Panc1 (cell line): ENCODE measurements around the gene HPCAL1. TPM values are rescaled to one million over a fixed set of nuclear protein-coding genes. Genes with fewer than 3 reads are reported as not detected.

Source experiments
- ATAC-seq: fragments of 200-7000 bp; cut with Tn5 transposase; 2 replicates; pipeline ENCODE4 v1.9.1; 2020; ENCODE audit warnings: mild to moderate bottlenecking, moderate library complexity
- BruUV-seq: library from RNA; stranded (reverse); fragments of 400-500 nt; replicated peaks from 2 replicates; lab custom pipeline; 2021; lab: Mats Ljungman, UMichigan
- CTCF ChIA-PET: fragments of 300-600 bp; sonication (Branson Sonifier 250); formaldehyde crosslinking; loops from one replicate; lab custom pipeline; 2022; ENCODE audit warnings: antibody characterized with exemption; lab: Charles Lee
- POLR2A ChIA-PET: fragments of 300-600 bp; sonication (Branson Sonifier 250); formaldehyde crosslinking; loops from one replicate; lab custom pipeline; 2022; ENCODE audit warnings: antibody characterized with exemption; lab: Charles Lee
- DNase-seq: peaks from one replicate; pipeline ENCODE4 v3.0.0-alpha.2; 2010; ENCODE audit warnings: low read depth, low spot score
- H3K27ac ChIP-seq: 2 replicates; pipeline ENCODE4 v1.5.1; 2011; ENCODE audit warnings: mild to moderate bottlenecking, low read length, inconsistent platforms
- H3K27me3 ChIP-seq: fragments of 200-500 bp; sonication (Bioruptor generic); 2 replicates; pipeline ENCODE4 v1.6.0; 2014; ENCODE audit warnings: low read length, inconsistent platforms; ENCODE audit not compliant: control insufficient read depth, insufficient read depth
- H3K36me3 ChIP-seq: fragments of 200-500 bp; sonication (Bioruptor generic); 2 replicates; pipeline ENCODE4 v1.5.1; 2014; ENCODE audit warnings: inconsistent platforms, mild to moderate bottlenecking, low read length, moderate library complexity; ENCODE audit not compliant: control insufficient read depth, insufficient read depth
- H3K4me1 ChIP-seq: 2 replicates; pipeline ENCODE4 v1.5.1; 2011; ENCODE audit warnings: inconsistent platforms, mild to moderate bottlenecking, low read length, moderate library complexity; ENCODE audit not compliant: control insufficient read depth, insufficient read depth
- H3K4me3 ChIP-seq, 2 experiments: 2 replicates each; pipeline ENCODE4 v1.5.1; 2011 to 2012; ENCODE audit warnings: low read depth in 2 of 2, low read length in 2 of 2, mild to moderate bottlenecking in 2 of 2, inconsistent platforms in 1 of 2, moderate library complexity in 1 of 2
- H3K9me3 ChIP-seq: fragments of 200-500 bp; sonication (Bioruptor generic); 2 replicates; pipeline ENCODE4 v1.5.1; 2014; ENCODE audit warnings: low read depth, mild to moderate bottlenecking, inconsistent platforms, low read length, moderate library complexity; ENCODE audit not compliant: control insufficient read depth, insufficient read depth
- CTCF ChIP-seq: fragments of 450-650 bp; IDR thresholded peaks from 2 replicates; pipeline ENCODE4 v1.5.1; 2017; ENCODE audit warnings: mild to moderate bottlenecking
- POLR2AphosphoS5 ChIP-seq: IDR thresholded peaks from 2 replicates; pipeline ENCODE4 v1.6.1; 2012; ENCODE audit warnings: mild to moderate bottlenecking, low read depth, low read length, moderate library complexity
- REST ChIP-seq, 2 experiments: IDR thresholded peaks; 2 replicates each; pipeline ENCODE4 v1.6.1; 2011 to 2012; ENCODE audit warnings: low read depth in 2 of 2, control low read depth in 1 of 2, low read length in 1 of 2, mild to moderate bottlenecking in 1 of 2, moderate library complexity in 1 of 2; ENCODE audit not compliant: insufficient read depth in 1 of 2
- SIN3A ChIP-seq: IDR thresholded peaks from 2 replicates; pipeline ENCODE4 v1.6.1; 2012; ENCODE audit warnings: low read depth, mild to moderate bottlenecking, low read length, moderate library complexity, borderline replicate concordance; ENCODE audit not compliant: insufficient read depth
- TCF7L2 ChIP-seq: IDR thresholded peaks from 2 replicates; pipeline ENCODE4 v1.6.1; 2011; ENCODE audit warnings: mild to moderate bottlenecking, low read depth, low read length, inconsistent platforms
- in situ Hi-C: cut with HindIII; loops from 2 replicates; pipeline ENCODE4 v1.10.0; 2016; ENCODE audit warnings: low sequenced_read_pairs, low pct_unique_long_range_greater_than_20kb
- intact Hi-C: fragments of 100-400 bp; cut with micrococcal nuclease; formaldehyde crosslinking; loops from one replicate; pipeline ENCODE4 v1.10.0; 2022; ENCODE audit not compliant: unreplicated experiment
- total RNA-seq: library from RNA; stranded (reverse); gene quantifications from one replicate; pipeline ENCODE4 v1.2.1, GENCODE V29; 2021; ENCODE audit not compliant: unreplicated experiment

HPCAL1 gene
- total RNA-seq, 1 experiment from 2014 or later: 234 TPM

DNA sequence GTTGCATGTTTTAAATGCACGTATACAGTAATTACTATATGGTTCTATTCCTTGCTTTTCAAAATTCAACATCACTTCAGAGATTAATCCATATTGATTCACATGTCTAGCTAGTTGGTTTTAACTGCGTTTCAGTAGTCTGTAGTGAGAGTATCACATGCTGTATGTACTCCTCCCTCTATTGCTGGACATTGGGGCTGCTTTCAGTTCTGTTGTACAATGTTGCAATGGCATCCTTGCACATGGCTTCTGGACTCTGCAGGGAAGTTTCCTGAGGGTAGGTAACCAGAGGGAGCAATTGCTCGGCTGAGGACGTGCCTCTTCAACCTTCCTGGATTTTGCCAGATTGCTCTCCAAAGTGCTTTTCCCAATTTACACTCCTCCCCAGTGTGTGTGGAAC, 10.7 kb upstream of the HPCAL1 start:
- ChIA-PET CTCF (interaction anchor here (1.2 kb wide), 1 partner anchor 10 kb away, joined by 3 read pairs; no protein-coding TSS in a partner anchor), POLR2A (no interaction called here)
- DNase-seq: no peak
- Histone ChIP-seq H3K4me3 (no peak overlapping the region), H3K27ac (no peak overlapping the region), H3K9me3 (no peaks in the 10 kb centered on the region; the same call in 1 of the 2 replicates), H3K27me3 (no peaks in the 10 kb centered on the region), H3K4me1 (peaks cover 22% of the 10 kb centered on the region), H3K36me3 (no peaks in the 10 kb centered on the region)
- TF ChIP-seq SIN3A: no peak
- TF ChIP-seq POLR2AphosphoS5: no peak
- TF ChIP-seq CTCF: no peak
- TF ChIP-seq REST (IDR thresholded peaks at IDR 0.05; ENCODE audit: insufficient read depth in 1 of 2, low read depth in 2 of 2, low read length in 1 of 2): no peak
- TF ChIP-seq TCF7L2: no peak
- no TSS peak for BruUV-seq
- in situ Hi-C loops (no loop called here), intact Hi-C loops (no loop called here)
- no peak for ATAC-seq

- DNase-seq (no peak), ATAC-seq (no peak)
- Histone ChIP-seq H3K9me3 (no peaks in the 10 kb centered on the region; the same call in 1 of the 2 replicates), H3K4me3 (no peak overlapping the region), H3K27ac (no peak overlapping the region), H3K4me1 (peaks cover 24% of the 10 kb centered on the region), H3K36me3 (no peaks in the 10 kb centered on the region), H3K27me3 (no peaks in the 10 kb centered on the region)
- intact Hi-C loops: no loop called here
- ChIA-PET CTCF (no interaction called here), POLR2A (no interaction called here)
- TF ChIP-seq SIN3A: no peak
- no peak for TF ChIP-seq REST (IDR thresholded peaks at IDR 0.05; ENCODE audit: insufficient read depth in 1 of 2, low read depth in 2 of 2, low read length in 1 of 2)
- no peak for TF ChIP-seq CTCF
- in situ Hi-C loops: no loop called here
- BruUV-seq: no TSS peak
Observed at GRCh38 chr2:10293603-10294002, 9.1 kb upstream of the HPCAL1 start.
